ENCODE results near the gene DDX28.

The DDX28 gene
- total RNA-seq = 11.6 to 44.9 (median 22.9) reads per million in 3 experiments

- DNase-seq = peak; percentile 91
Measured at GRCh38 chr16:68022728-68023537, at the start of gene DDX28, which contains the start of gene DUS2. Gene DDX28, minus strand, starts transcription at chr16:68023232. Its CDS starts 30 bp downstream, at chr16:68023202. Gene DUS2, plus strand, starts transcription at chr16:68023284. Its CDS starts 14,740 bp downstream, at chr16:68038024.

GRCh38 chr16:68072038-68072695 lies 49.1 kb upstream of the DDX28 start:
- DNase-seq = no peak

- DNase-seq = no peak
Measured at GRCh38 chr16:68071518-68071901, 48.5 kb upstream of the DDX28 start.

GRCh38 chr16:68070806-68071517 lies 47.9 kb upstream of the DDX28 start:
- DNase-seq = no peak

GRCh38 chr16:68070249-68070730 lies 47.3 kb upstream of the DDX28 start:
- DNase-seq = no peak

GRCh38 chr16:68069511-68070248 lies 46.6 kb upstream of the DDX28 start:
- peak; percentile 65 for DNase-seq

GRCh38 chr16:68068926-68069325 lies 45.9 kb upstream of the DDX28 start:
- DNase-seq = no peak

- no peak for DNase-seq
Measured at GRCh38 chr16:68066763-68067162, 43.7 kb upstream of the DDX28 start.

GRCh38 chr16:68065716-68066305 lies 42.8 kb upstream of the DDX28 start:
- no peak for DNase-seq

GRCh38 chr16:68064791-68065365 lies 41.8 kb upstream of the DDX28 start:
- peak; percentile 59 for DNase-seq

GRCh38 chr16:68062910-68063393 lies 39.9 kb upstream of the DDX28 start:
- DNase-seq = peak; percentile 40

- DNase-seq = no peak
Measured at GRCh38 chr16:68061396-68061795, 38.4 kb upstream of the DDX28 start.

GRCh38 chr16:68059804-68060203 lies 36.8 kb upstream of the DDX28 start:
- no peak for DNase-seq

- DNase-seq = no peak
Measured at GRCh38 chr16:68055395-68055794, 32.4 kb upstream of the DDX28 start.

GRCh38 chr16:68049449-68049848 lies 26.4 kb upstream of the DDX28 start:
- DNase-seq = no peak

GRCh38 chr16:68047987-68048386 lies 25.0 kb upstream of the DDX28 start:
- no peak for DNase-seq

GRCh38 chr16:68046106-68046505 lies 23.1 kb upstream of the DDX28 start:
- no peak for DNase-seq

- DNase-seq = no peak
Measured at GRCh38 chr16:68041783-68042182, 18.8 kb upstream of the DDX28 start.

- DNase-seq = peak; percentile 82
Measured at GRCh38 chr16:68040506-68041288, 17.7 kb upstream of the DDX28 start.

GRCh38 chr16:68037841-68038597 lies 15.0 kb upstream of the DDX28 start:
- DNase-seq = no peak
